ENCODE data around the gene SPATA24.

SPATA24 gene

DNA sequence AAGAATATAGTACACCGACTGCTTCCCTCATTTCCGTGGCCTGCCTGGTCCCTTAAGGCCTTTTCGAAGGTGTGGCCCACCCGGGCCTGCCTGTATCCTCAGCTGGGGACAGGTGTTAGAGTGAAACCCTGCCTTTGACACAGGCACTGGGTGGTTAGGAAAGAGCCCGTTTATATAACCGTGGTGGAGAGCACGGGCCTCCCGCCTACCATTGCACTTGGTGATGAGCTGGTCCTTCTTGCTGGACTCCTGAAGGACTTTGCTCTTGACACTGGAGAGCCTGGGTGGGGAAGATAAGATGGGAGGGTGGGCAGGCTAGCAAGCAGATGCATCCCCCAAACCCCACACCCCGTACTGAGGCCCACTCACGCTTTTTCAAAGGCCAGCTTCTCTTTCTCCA, 2.3 kb downstream of the SPATA24 start:
- TF ChIP-seq, protein P1, sequence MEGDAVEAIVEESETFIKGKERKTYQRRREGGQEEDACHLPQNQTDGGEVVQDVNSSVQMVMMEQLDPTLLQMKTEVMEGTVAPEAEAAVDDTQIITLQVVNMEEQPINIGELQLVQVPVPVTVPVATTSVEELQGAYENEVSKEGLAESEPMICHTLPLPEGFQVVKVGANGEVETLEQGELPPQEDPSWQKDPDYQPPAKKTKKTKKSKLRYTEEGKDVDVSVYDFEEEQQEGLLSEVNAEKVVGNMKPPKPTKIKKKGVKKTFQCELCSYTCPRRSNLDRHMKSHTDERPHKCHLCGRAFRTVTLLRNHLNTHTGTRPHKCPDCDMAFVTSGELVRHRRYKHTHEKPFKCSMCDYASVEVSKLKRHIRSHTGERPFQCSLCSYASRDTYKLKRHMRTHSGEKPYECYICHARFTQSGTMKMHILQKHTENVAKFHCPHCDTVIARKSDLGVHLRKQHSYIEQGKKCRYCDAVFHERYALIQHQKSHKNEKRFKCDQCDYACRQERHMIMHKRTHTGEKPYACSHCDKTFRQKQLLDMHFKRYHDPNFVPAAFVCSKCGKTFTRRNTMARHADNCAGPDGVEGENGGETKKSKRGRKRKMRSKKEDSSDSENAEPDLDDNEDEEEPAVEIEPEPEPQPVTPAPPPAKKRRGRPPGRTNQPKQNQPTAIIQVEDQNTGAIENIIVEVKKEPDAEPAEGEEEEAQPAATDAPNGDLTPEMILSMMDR (IDR thresholded peaks at IDR 0.05), result no peak
- H3K27ac ChIP-seq, result peak overlapping the region; percentile 90

GRCh38 chr5:139399501-139400121, 4.3 kb downstream of the SPATA24 start:
- TF ChIP-seq ZFX (IDR thresholded peaks at IDR 0.05; ENCODE audit: borderline replicate concordance), result no peak
- TF ChIP-seq, protein P1 (IDR thresholded peaks at IDR 0.05), result no peak
- peak overlapping the region; percentile 12; the same call in 1 of the 2 replicates for H3K27ac ChIP-seq

DNA sequence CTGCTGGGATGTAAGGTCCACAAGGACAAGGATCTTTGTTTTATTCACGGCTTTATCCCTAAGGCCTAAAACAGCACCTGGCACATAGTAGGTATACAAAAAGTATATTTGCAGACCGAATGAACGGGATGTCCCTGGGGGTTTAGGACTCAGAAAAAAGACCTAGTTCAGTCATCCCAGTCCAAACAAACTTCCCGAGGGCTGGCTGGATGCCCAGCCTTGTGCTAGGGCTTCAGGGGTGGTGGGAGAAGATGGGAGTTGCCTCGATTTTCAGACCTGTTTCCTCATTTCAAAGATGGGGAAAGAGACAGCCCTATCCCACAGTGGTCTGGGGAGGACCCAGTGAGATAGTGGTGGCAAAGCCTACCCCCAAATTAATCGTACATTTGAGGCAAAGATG, 6.0 kb downstream of the SPATA24 start:
- TF ChIP-seq, protein P1 (IDR thresholded peaks at IDR 0.05), result no peak
- no peak for TF ChIP-seq ZFX (IDR thresholded peaks at IDR 0.05; ENCODE audit: borderline replicate concordance)
- peak overlapping the region; percentile 5; the same call in 1 of the 2 replicates for H3K27ac ChIP-seq

GRCh38 chr5:139396691-139397090, 7.2 kb downstream of the SPATA24 start:
- no peak overlapping the region for H3K27ac ChIP-seq
- no peak for TF ChIP-seq ZFX (IDR thresholded peaks at IDR 0.05; ENCODE audit: borderline replicate concordance)
- TF ChIP-seq, protein P1 (IDR thresholded peaks at IDR 0.05), result no peak

DNA sequence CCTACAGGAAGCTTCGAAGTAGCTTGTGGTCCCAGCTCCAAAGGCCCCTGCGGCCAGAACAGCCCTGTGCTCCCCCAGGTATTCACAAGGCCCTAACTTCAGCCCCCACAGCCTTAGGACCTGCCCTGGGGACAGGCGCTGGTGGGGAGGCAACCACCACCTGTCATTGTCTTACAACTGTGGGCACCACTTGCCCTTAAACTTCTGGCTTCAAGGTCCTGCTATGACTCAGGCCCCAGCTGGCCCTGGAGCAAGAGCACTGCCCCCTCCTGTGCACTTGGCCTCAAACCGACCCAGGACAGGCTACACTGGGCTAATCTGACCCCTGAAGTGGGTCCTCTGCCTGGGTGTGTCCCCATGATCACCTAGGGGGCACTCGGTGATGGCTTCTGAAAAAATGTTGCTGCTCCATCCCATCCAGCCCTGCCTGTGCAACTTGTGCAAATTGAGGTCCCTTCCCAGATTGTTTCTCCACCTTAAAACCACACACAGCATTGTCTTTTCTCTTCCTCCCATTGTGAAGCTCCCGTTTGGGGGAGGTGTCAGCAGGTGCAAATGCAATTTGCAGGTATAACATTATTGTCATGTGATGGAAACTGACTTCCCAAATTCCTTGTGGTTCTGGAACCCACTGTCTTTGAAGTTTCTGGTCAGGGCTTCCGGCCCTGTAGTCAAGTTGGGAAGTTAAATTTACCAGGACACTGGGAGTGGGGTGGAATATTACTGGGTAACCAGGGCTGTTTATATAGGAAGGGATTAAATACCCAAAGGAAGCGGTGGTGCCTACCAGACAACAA, 7.8 kb downstream of the SPATA24 start:
- no peak overlapping the region for H3K27ac ChIP-seq
- TF ChIP-seq, protein P1 (IDR thresholded peaks at IDR 0.05), result no peak
- TF ChIP-seq ZFX (IDR thresholded peaks at IDR 0.05; ENCODE audit: borderline replicate concordance), result no peak

- H3K27ac ChIP-seq, result no peak within 1 kb of the TSS
These were observed 9.0 kb downstream of the SPATA24 start, which contains the start of gene PROB1 for GRCh38 chr5:139394654-139395566. PROB1 (minus strand) TSS chr5:139395104; CDS start chr5:139395081, 23 bp downstream.

More at GRCh38 chr5:139394654-139395566, 9.0 kb downstream of the SPATA24 start, which contains the start of gene PROB1:
- TF ChIP-seq ZFX (IDR thresholded peaks at IDR 0.05; ENCODE audit: borderline replicate concordance), result no peak
- TF ChIP-seq, protein P1 (IDR thresholded peaks at IDR 0.05), result no peak
